MCF 10A (cell line): ENCODE measurements around the gene LRRC41. TPM values are rescaled to one million over a fixed set of nuclear protein-coding genes. Genes with fewer than 3 reads are reported as not detected.

Experiments
- BruUV-seq: library from RNA; stranded (reverse); fragments of 400-500 nt; replicated peaks from 2 replicates; lab custom pipeline; 2021; lab: Mats Ljungman, UMichigan
- CTCF ChIA-PET: fragments of 300-600 bp; sonication (Branson Sonifier 250); formaldehyde crosslinking; extraction: SDS; loops from one replicate; lab custom pipeline; 2021; ENCODE audit warnings: antibody characterized with exemption, inconsistent platforms; lab: Yijun Ruan, JAX
- POLR2A ChIA-PET: fragments of 300-600, 350-650 bp; sonication (Branson Sonifier 250); formaldehyde crosslinking; extraction: SDS; loops from one replicate; lab custom pipeline; 2020; ENCODE audit warnings: antibody characterized with exemption, inconsistent platforms; lab: Yijun Ruan, JAX
- DNase-seq: peaks from one replicate; pipeline ENCODE4 v3.0.0-alpha.2; 2018; ENCODE audit not compliant: unreplicated experiment
- H3K27ac Mint-ChIP-seq: one replicate; pipeline ENCODE4 v1.8.0; 2022; ENCODE audit warnings: mild to moderate bottlenecking, low read depth, mixed read lengths; ENCODE audit not compliant: unreplicated experiment
- H3K27me3 Mint-ChIP-seq: one replicate; pipeline ENCODE4 v1.8.0; 2022; ENCODE audit warnings: mixed read lengths; ENCODE audit not compliant: insufficient read depth, unreplicated experiment
- H3K36me3 Mint-ChIP-seq: one replicate; pipeline ENCODE4 v1.8.0; 2022; ENCODE audit warnings: mild to moderate bottlenecking, moderate library complexity, mixed read lengths; ENCODE audit not compliant: insufficient read depth, unreplicated experiment
- H3K4me1 Mint-ChIP-seq: one replicate; pipeline ENCODE4 v1.8.0; 2022; ENCODE audit warnings: mixed read lengths; ENCODE audit not compliant: insufficient read depth, unreplicated experiment
- H3K4me3 Mint-ChIP-seq: one replicate; pipeline ENCODE4 v1.8.0; 2022; ENCODE audit warnings: mild to moderate bottlenecking, moderate library complexity, mixed read lengths; ENCODE audit not compliant: unreplicated experiment
- H3K9me3 Mint-ChIP-seq: one replicate; pipeline ENCODE4 v1.8.0; 2022; ENCODE audit warnings: mixed read lengths; ENCODE audit not compliant: unreplicated experiment
- CTCF ChIP-seq: fragments of 200-600 bp; IDR thresholded peaks from one replicate; pipeline ENCODE4 v1.8.0; 2022; ENCODE audit warnings: antibody characterized with exemption, mild to moderate bottlenecking; ENCODE audit not compliant: unreplicated experiment
- intact Hi-C: fragments of 100-400 bp; cut with micrococcal nuclease; formaldehyde crosslinking; loops from 2 replicates; pipeline ENCODE4 v1.14.1; 2022
- total RNA-seq: library from RNA; stranded (reverse); gene quantifications from 2 replicates; pipeline ENCODE4 v1.2.3, GENCODE V29; 2022

Gene LRRC41
- total RNA-seq, 1 experiment from 2014 or later: 92.6 TPM

- Mint-ChIP-seq H3K27ac (no peak overlapping the region), H3K4me3 (no peak overlapping the region), H3K36me3 (peaks cover 16% of the 10 kb centered on the region), H3K9me3 (no peaks in the 10 kb centered on the region), H3K4me1 (peaks cover 11% of the 10 kb centered on the region), H3K27me3 (no peaks in the 10 kb centered on the region)
- intact Hi-C loops: no loop called here
- ChIA-PET POLR2A (interaction anchor here (1.4 kb wide), 1 partner anchor 20 kb away, joined by 5 read pairs; no protein-coding TSS in a partner anchor), CTCF (interaction anchor here (0.5 to 0.7 kb wide), 2 partner anchors 9 to 21 kb away, joined by 3 to 4 read pairs; no protein-coding TSS in a partner anchor)
- TF ChIP-seq CTCF: no peak
- DNase-seq: no peak
- BruUV-seq: no TSS peak
Measured at GRCh38 chr1:46254668-46255067, 48.7 kb downstream of the LRRC41 start.

- Mint-ChIP-seq H3K36me3 (peaks cover 4% of the 10 kb centered on the region), H3K4me3 (peak overlapping the region; percentile 81), H3K4me1 (peaks cover 33% of the 10 kb centered on the region), H3K27ac (no peak overlapping the region), H3K9me3 (no peaks in the 10 kb centered on the region), H3K27me3 (no peaks in the 10 kb centered on the region)
- no peak for TF ChIP-seq CTCF
- ChIA-PET POLR2A (interaction anchor here (1.6 to 2.3 kb wide), 2 partner anchors 29 to 92 kb away, joined by 3 to 20 read pairs; partner anchors contain the start of gene NSUN4), CTCF (no interaction called here)
- peak; percentile 82 for DNase-seq
- BruUV-seq: no TSS peak
- intact Hi-C loops: no loop called here
Measured at GRCh38 chr1:46248122-46248920, 55.1 kb downstream of the LRRC41 start.

GRCh38 chr1:46247436-46248121 is 55.8 kb downstream of the LRRC41 start, which contains the start of gene RAD54L:
Gene RAD54L (plus strand): TSS chr1:46247763. CDS start chr1:46248406, 643 bp downstream.
- intact Hi-C loops: loop anchor here (2.0 kb wide), 1 partner anchor 93 kb away; the partner anchor contains the start of gene NSUN4
- POLR2A ChIA-PET: interaction anchor here (0.5 to 3.6 kb wide), 20 partner anchors 13 to 368 kb away, joined by 3 to 39 read pairs (median 4); partner anchors contain the start of genes LRRC41, NSUN4 and UQCRH
- H3K4me1 Mint-ChIP-seq: peaks cover 33% of the 10 kb centered on the region
- no peaks in the 10 kb centered on the region for H3K9me3 Mint-ChIP-seq
- TF ChIP-seq CTCF: no peak
- no peaks in the 10 kb centered on the region for H3K36me3 Mint-ChIP-seq
- H3K27ac Mint-ChIP-seq: peak within 1 kb of the TSS; percentile 91
- TSS peak; percentile 39 for BruUV-seq
- CTCF ChIA-PET: interaction anchor here (0.5 to 3.3 kb wide), 7 partner anchors 8 to 1866 kb away, joined by 3 to 31 read pairs (median 3); partner anchors contain the start of gene NSUN4
- no peaks in the 10 kb centered on the region for H3K27me3 Mint-ChIP-seq
- peak within 1 kb of the TSS; percentile 81 for H3K4me3 Mint-ChIP-seq
- DNase-seq: peak; percentile 99
